HG02571 (cell line): ENCODE results near the gene UBAP1.
"Not testable (repeated sequence)": the region's sequence is repeated elsewhere in the genome, so short reads cannot be mapped to it uniquely, and the experiment has no call there.

Experiments
- ATAC-seq: cut with Tn5 transposase; IDR thresholded peaks from one replicate; pipeline ENCODE4 v1.9.1; 2021; ENCODE audit warnings: mild to moderate bottlenecking, moderate library complexity; ENCODE audit not compliant: unreplicated experiment

UBAP1 gene

DNA sequence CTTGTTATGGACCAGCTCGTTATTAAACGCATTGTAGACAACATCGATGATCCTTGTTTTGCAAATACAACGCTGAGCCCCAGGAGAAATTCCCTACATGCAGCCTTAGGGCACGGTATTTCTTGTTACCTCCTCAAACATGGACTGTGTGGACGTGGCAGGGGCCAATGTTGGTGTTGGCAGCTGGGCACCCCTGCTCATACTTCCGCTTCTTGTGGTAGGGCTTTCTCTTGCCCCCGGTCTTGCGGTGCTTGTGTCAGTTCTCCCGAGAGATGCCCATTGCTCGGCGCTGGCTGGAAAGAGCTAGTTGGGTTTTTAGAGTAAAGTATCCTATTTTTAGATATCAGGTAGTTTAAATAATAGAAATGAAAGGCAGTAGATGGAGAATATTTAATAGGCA is 45.5 kb downstream of the UBAP1 start:
- no peak for ATAC-seq

DNA sequence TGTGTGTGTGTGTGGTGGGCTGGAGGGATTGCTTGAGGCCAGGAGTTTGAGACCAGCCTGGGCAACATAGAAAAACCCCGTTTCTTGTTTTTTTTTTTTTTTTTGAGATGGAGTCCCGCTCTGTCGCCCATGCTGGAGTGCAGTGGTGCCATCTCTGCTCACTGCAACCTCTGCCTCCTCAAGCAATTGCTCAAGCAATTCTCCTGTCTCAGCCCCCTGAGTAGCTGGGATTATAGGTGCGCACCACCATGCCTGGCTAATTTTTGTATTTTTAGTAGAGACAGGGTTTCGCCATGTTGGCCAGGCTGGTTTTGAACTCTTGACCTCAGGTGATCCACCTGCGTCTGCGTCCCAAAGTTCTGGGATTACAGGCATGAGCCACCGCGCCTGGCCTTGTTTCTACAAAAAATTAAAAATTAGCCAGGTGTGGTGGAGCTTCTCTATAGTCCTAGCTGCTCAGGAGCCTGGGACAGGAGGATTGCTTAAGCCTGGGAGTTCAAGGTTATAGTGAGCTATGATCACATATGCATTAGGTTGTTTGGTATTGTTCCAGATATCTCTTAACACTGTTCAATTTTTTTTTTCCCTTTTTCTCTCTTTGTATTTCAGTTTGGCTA is 47.4 kb downstream of the UBAP1 start:
- not testable (repeated sequence) for ATAC-seq

DNA sequence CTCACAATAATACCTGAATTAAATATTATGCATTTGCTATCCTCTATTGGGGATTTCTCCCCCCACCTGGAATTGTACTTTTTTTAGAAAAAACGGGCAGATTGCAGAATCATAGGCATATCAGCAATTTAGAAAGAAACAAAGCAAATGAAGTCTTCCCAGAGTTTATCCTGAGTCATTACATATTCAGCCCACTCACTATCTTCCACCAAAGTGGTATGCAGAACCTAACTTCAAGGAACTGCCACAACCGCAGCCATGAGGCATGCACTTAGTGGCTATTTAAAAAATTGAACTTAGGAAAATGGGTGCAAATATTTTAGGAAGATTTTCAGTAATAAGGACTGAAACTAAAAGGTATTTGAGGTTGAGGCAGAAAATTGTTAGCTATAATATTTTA is 48.6 kb downstream of the UBAP1 start:
- ATAC-seq = no peak

DNA sequence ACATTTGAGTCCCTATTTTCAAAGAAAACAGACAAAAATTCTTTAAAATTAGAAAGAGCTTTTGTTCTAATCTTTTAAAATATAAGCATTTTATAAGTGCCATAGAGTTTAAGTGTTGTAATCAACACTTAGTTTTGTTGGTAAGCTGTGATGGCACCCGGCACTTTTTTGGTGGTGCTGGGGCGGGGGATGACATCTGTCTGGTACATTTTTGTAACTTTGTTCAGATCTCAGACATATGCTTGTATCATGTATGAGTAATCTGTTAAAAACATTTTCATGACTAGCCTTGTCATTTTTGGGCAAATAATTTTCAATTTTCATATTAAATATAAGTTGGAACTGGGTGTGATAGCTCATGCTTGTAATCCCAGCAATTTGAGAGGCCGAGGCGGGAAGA is 51.7 kb downstream of the UBAP1 start:
- ATAC-seq = no peak

DNA sequence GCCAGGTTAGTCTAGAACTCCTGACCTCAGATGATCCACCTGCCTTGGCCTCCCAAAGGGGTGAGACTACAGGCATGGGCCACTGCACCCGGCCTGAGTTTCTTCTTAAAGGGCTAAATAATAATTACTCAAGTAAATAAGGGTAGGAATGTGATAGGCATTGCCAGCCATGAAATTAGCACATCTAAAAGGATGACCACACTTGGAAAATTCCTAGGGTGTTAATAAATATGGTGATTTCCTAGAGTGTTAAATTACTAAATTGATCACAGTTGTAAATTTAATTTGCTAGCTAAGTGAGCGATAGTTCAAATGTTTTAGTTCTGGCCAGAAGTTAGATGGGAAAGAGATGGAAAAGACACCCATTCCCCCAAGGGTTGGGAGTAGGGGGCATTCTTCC is 53.4 kb downstream of the UBAP1 start:
- no peak for ATAC-seq

DNA sequence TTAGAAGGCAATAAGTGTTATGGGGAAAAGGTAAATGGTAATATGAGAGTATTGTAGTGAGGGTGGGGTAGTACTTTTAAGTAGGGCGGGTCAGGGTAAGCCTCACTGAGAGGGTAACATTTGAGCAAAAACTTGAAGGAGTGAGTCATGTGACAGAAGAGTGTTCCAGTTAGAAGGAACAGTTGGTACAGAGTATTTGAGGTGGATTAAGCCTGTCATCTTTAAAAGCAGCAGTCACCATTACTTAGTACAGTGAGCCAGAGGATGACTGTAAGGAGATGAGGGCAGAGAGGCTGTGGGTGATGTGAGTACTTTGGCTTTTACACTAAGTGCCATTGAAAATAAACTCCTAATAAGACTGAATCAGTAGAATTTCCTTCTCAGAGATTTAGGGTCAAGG is 54.8 kb downstream of the UBAP1 start:
- ATAC-seq = no peak

DNA sequence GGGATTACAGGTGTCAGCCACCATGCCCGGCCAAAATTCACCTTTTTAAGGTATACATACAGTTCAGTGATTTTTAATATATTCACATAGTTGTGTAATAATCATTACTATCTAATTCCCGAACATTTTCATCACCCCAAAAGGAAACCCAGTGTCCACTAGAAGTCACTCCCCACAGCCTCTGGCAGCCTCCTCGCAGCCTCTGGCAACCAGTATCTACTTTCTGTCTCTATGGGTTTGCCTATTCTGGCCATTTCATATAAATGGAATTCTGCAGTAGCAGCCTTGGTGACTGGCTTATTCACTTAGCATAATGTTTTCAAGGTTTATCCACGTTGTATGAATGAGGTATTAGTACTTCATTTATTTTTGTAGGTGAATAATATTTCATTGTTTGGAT is 59.0 kb downstream of the UBAP1 start:
- ATAC-seq = no peak

DNA sequence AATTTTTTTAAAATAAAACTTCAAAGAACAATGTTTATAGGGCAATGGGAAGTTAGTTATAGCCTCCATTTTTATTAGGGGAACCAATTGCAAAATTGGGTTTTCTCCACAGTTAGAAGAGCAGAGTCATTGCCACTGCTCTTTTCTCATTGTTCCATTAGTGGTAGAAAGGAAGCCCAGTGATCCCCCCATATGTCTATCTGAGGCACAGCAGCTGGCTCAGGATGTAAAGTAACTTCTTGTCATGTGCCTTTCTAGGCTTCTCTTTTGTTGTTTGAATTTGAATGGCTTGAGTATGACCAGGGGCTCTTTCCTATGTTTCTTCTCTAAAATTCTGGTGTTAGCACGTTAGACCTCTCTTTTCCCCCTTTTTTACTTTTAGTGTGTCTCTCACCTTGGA is 61.2 kb downstream of the UBAP1 start:
- ATAC-seq = no peak

DNA sequence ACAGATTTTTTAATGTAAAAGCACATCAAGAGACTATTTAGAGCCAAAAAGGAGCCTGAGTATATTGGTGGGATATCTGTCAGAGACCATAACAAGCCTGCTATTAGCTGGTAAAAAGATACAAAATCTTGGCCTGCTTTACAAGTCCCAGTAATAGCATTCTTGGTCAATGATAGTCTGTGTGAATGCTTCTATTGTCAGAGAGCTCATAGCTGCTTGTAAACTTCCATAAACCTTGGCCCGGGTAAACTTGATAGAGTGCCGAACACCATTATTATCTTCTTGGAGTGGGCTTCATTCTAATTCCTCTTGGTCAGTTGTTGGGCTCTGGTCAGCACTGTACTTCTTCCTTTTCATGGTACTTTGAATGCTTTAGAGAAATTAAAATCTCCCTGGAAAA is 64.0 kb downstream of the UBAP1 start:
- ATAC-seq = no peak

DNA sequence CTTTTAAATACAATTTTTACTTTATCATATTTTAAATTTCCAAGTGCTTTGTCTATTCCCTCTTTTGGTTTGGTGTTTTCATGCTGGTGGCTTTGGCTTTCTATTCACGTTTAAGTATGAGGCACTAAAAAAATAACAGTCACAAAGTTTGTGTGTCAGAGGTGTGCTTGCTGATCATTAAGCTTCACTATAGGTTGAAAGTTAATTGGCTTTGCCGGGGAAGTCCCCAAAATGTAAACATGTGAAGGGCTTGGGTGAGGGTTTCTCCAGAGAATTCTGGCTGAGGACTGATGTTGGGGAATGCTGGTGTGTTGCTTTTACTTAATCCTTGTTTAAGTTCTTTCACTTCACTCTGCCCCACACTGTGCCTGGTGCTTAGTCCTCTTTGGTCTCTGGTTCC is 66.4 kb downstream of the UBAP1 start:
- not testable (repeated sequence) for ATAC-seq

DNA sequence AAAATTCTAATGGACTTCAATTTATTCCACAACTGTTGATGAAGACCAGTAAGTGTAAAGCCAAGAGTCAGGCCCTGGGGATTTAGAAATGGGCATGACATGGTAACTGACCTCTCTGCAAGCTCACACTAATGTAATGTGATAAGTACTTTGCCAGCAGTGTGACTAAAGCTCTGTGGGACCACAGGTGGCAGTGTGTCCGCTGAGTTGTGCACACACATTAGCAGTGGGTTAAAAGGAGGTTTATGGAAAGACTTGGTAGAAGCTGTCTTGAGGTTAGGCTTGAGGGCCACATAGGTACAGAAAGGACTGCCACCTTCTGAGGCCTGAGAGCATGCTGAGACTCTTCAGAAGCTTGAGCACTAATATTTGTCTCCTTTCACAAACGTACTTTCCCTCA is 67.6 kb downstream of the UBAP1 start:
- no peak for ATAC-seq

DNA sequence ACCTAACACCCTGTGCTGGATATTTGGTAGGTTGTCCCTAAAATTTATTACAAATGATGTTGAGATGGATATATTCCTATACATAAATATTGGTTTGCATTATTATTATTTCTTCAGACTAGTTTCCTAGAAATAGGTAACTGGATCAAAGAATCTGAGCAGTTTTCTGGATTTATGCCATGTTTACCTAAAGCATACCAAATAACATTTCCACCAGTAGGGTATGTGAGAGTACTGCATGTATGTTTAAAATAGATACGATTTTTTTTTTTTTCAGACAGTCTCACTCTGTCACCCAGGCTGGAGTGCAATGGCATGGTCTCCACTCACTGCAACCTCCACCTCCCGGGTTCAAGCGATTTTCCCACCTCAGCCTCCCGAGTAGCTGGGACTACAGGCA is 68.9 kb downstream of the UBAP1 start:
- ATAC-seq = not testable (repeated sequence)

DNA sequence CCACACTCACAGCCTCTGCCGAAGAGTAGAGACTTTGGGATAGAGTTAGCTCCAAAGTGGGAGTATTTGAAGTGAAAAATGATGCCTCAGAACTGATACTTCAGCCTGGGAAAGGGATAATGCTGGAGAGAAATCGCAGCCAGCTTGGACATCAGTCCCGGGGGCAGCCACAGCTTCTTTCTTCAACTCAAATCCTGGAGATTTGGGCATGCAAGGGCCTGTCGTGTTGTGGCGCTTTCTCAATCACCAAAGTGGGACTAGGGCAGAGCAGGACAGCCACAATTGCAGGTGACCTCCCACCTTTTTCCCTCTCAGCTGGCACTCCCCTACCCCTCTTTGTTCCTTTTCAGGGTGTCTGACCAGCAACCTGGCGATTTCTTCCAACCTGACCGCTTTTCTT is 70.4 kb downstream of the UBAP1 start:
- ATAC-seq = no peak

DNA sequence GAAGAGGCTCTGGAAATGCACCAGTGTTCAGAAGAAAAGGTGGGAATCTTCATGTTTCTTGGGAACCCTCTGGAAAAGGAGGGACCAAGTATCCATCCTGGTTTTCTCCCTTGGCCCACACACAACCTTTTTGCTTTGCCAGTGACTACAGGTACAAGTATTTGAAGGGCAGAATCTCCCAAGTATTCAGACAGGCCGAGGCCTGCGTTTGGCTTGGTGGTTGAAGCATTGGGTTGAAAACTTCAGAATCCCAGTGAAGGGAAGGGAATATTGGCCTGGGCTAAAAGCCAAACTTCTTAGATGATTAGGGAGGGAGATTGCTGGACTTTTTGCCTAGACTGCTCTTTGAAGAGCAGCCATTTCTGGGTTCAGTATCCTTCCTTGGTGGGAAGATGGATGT is 71.9 kb downstream of the UBAP1 start:
- ATAC-seq = no peak

DNA sequence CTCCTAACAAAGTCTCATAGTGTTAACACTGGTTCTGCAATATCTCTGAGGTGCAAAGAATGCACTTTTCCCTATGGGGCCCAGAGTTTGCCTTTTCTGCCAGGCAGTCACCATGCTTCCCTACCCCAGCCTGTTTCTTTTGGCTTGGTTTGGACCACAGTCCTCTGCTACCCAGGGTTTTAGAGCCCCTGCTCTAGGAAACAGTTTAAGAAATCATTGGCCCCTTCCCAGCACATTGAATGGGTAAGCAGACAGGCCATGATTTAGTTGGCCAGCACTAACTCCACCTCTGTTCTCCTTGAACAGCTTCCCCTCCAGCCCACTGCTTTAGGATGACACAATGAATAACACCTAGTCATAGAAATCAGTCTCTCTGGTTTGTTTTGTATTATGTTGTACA is 73.2 kb downstream of the UBAP1 start:
- ATAC-seq = no peak

DNA sequence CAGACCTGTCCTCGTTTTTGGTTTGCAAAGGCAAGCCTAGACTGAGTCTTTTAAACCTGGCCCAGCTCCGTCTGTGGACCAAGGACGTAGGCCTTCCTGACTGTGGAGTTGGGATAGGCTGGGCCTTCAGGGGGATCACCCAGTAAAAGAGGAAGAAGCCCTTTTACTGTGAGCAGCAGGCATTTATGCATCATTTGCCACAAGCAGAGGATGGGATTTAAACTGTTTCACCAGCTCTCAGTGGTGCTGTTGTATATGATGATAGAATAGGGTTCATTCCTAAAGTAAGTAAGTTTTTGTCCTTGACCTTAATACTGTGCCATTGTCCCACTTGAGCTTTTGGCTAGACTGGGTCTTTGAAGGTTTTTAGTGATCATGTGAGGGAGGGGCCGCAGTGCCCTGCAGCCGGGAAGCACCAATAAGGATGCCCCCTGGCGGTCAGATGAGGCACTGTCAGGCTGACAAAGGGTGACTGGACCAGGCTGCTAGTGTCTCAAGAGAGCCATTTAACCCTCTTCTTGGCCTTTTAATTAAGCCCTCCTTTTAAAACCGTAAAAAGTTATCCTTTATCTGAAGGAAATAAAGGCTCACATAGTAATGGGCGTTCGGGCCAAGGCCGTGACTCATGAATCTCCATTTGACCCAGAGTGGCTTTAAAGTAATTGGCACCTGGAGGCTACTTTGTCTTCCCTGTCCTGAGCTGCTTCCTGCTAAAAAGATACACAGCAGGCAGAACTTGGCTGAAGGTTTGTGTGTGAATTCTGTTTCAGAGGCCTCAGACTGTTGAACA is 74.0 kb downstream of the UBAP1 start:
- no peak for ATAC-seq

DNA sequence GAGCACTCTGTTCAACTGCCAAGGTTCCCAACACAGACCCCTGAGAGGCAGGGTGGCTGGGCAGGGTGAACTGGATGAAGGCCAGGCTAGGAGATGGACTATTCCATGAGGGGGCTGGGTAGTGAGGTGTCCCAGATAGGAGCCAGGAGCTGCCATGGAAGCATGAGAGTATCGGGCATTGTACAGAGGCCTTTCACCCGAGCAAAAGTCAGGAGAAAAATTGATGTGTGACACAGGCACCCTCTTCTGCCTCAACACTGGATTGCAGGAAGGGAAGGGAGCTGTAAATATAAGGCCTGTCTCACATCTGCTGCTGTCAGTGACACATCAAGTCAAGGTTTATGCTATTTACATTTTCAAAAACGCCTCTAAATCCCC is 74.6 kb downstream of the UBAP1 start:
- no peak for ATAC-seq

DNA sequence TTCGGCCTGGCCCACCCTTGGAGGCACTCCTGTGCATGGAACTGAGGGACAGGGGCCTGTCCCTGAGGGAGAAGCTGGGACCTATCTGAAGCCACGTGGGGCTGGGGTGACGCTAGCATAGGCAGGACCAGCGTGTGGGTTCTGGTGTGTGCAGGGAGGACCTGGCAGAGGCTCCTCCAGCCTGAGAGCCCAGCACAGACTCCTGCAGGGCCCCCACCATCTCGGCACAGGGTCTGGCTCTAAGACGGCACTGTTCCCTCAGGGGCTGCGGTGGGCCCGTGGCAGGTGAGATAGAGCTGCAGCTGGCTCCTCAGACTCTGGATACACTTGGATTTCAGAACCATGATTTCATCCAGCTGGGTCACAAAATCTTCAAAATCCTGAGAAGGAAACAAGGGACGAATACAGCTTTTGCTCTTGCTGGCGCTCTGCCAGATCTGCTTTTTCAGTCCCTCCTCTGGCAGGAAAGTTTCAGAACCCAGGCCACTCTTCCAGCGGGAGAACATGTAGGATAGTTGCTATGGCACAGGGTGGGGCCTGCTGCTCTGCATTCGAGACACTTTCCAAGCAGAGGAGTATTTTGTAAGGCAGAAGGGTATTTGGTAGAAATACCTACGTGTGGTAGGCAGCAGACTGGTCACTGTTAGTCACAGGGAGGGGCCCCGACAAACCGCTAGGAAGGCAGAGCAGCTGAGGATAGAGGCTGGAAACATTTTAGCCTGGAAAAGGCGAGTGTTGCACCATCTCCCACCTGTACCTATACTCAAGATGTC is 75.5 kb downstream of the UBAP1 start:
- ATAC-seq = no peak

DNA sequence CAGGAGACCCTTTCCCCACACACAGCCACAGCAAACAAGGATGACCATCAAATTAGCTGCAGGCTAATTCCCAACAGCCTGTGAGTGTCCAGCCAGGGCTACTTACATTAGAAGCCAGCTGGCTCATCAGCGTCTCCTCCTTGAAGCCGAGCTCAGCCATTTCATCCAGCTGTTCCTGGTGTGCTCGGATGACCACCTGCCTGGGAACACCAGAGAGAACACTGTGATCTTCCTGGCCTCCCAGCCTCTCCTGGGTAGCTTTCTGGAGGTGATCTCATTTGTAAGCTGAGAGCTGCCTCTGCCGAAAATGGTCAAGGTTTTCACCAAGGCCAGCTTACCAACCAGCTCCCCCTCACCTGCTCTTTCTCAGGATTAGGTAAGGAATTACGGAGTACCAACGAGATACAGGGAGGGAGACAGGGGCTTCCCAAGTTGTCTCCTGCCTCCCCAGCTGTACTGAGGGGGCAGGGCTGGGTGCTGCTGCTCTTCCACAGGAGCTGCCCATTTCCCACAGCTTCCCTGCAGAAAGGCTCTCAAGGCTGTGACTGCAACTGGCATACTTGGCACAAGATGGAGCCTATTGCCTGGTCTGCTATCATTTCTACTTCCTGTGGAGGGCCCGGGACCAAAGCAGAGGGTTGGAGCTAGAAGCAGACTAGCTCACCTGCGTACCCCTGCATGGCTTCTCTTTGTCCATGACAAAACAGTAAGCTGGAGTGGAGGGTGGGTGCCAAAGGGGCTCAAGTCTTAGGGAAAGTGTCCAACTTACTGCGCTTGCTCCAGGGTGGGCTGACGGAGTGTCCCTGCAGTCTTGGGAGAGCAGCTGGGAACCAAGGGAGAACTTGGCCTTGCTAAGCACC is 76.4 kb downstream of the UBAP1 start:
- ATAC-seq = no peak

DNA sequence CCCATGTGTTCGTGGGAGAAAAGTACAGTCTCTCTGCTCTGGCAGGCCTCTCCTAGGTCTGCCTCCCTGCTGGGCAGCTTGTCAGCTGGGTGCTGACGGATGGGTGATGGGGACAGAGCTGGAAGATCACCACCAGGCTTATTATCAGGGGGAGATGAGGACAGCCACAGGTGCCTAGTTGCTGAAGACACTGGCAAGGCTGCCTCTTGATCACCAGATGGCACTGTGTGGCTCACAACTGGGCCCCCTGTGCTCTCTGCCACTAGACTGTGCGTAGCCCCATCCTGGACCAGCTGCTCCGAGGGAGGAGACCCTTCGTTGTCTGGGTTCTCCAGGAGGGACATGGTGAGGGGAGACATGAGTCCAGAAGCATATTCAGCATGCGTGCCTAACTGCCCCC is 77.3 kb downstream of the UBAP1 start:
- ATAC-seq = no peak

DNA sequence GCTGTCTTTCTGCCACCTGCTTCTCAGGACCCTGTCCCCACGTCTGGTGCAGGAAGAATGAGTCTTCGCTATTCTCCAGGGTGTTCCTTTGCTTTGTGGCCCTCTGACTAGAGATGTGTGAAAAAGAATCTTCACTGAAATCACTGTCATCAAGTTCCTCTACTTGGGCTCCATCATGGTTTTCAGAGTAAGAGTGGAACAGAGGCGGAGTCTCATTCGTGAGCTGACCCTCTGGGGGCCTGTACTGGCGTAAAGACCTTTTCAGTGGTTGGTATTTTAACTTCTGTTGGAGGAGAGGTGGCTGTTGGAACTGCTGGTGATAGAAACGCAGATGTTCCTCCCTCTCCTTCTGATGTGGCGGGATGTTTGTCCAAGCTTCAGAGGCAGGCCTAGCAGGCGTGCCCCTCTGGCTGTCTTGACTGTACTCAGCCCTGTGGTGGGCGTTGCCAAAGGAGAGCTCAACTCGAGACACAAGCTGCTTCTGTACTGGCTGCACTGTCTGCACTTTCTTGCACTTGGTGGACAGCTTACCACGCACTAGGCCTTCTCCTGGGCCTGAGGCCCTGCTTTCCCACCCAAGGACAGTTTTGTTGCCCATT is 78.2 kb downstream of the UBAP1 start:
- no peak for ATAC-seq
